HEK293 (cell line): Measurements from ENCODE around the gene SYN1.

ENCODE experiments used
- CTCF ChIA-PET: fragments of 350-600 bp; formaldehyde crosslinking; extraction: SDS; loops from one replicate; lab custom pipeline; 2021; ENCODE audit warnings: antibody characterized with exemption; lab: Yijun Ruan, JAX
- POLR2A ChIA-PET: fragments of 300-600 bp; formaldehyde crosslinking; extraction: SDS; loops from one replicate; lab custom pipeline; 2020; ENCODE audit warnings: antibody characterized with exemption, inconsistent platforms; lab: Yijun Ruan, JAX
- H3K27ac ChIP-seq: fragments of 200-500 bp; sonication (Bioruptor generic); 2 replicates; pipeline ENCODE4 v1.5.1; 2014; ENCODE audit warnings: low read depth, low read length, control low read depth, inconsistent platforms; ENCODE audit errors: extremely low read depth
- H3K36me3 ChIP-seq, 2 experiments: fragments of 200-500 bp in 1 of 2; sonication (Bioruptor generic) in 1 of 2; 1 replicate in 1 of 2; 2 replicates in 1 of 2; pipeline ENCODE4 v1.5.1; 2014 to 2017; ENCODE audit warnings: inconsistent platforms in 2 of 2, low read length in 2 of 2; ENCODE audit not compliant: control insufficient read depth in 2 of 2, insufficient read depth in 1 of 2
- H3K4me1 ChIP-seq: fragments of 200-500 bp; sonication (Bioruptor generic); 2 replicates; pipeline ENCODE4 v1.5.1; 2014; ENCODE audit warnings: mild to moderate bottlenecking, low read length, inconsistent platforms; ENCODE audit not compliant: control insufficient read depth, insufficient read depth
- H3K4me3 ChIP-seq: 2 replicates; pipeline ENCODE4 v1.5.1; 2011; ENCODE audit warnings: low read depth, mild to moderate bottlenecking, control low read depth, low read length, moderate library complexity
- H3K9me3 ChIP-seq: fragments of 200-500 bp; sonication (Bioruptor generic); 2 replicates; pipeline ENCODE4 v1.5.1; 2014; ENCODE audit warnings: low read depth, low read length, inconsistent platforms; ENCODE audit not compliant: control insufficient read depth, insufficient read depth
- KLF8 ChIP-seq: fragments of 450-650 bp; formaldehyde crosslinking; IDR thresholded peaks from 2 replicates; pipeline ENCODE4 v1.5.1; 2016; ENCODE audit warnings: missing biosample characterization, missing genetic modification characterization
- ZBTB7A ChIP-seq: fragments of 450-650 bp; formaldehyde crosslinking; IDR thresholded peaks from 2 replicates; pipeline ENCODE4 v1.5.1; 2016; ENCODE audit warnings: low read depth, missing biosample characterization, missing genetic modification characterization
- ZFP3 ChIP-seq: fragments of 450-650 bp; formaldehyde crosslinking; IDR thresholded peaks from 2 replicates; pipeline ENCODE4 v1.5.1; 2016; ENCODE audit warnings: low read depth, missing biosample characterization, missing genetic modification characterization
- ZIC2 ChIP-seq: fragments of 450-650 bp; formaldehyde crosslinking; IDR thresholded peaks from 2 replicates; pipeline ENCODE4 v1.5.1; 2016; ENCODE audit warnings: missing biosample characterization, missing genetic modification characterization
- ZNF138 ChIP-seq: fragments of 450-650 bp; formaldehyde crosslinking; IDR thresholded peaks from 2 replicates; pipeline ENCODE4 v1.5.1; 2016; ENCODE audit warnings: missing biosample characterization, missing genetic modification characterization, borderline replicate concordance
- ZNF169 ChIP-seq: fragments of 450-650 bp; formaldehyde crosslinking; IDR thresholded peaks from 2 replicates; pipeline ENCODE4 v1.5.1; 2016; ENCODE audit warnings: missing biosample characterization, missing genetic modification characterization
- ZNF175 ChIP-seq: fragments of 450-650 bp; formaldehyde crosslinking; IDR thresholded peaks from 2 replicates; pipeline ENCODE4 v1.5.1; 2016; ENCODE audit warnings: missing biosample characterization, missing genetic modification characterization
- ZNF324 ChIP-seq: fragments of 450-650 bp; formaldehyde crosslinking; IDR thresholded peaks from 2 replicates; pipeline ENCODE4 v1.5.1; 2016; ENCODE audit warnings: missing biosample characterization, missing genetic modification characterization
- ZNF341 ChIP-seq: fragments of 450-650 bp; formaldehyde crosslinking; IDR thresholded peaks from 2 replicates; pipeline ENCODE4; 2016; ENCODE audit warnings: low read depth, missing biosample characterization, missing genetic modification characterization
- ZNF416 ChIP-seq: fragments of 450-650 bp; formaldehyde crosslinking; IDR thresholded peaks from 2 replicates; pipeline ENCODE4 v1.5.1; 2016; ENCODE audit warnings: missing biosample characterization, missing genetic modification characterization
- ZNF555 ChIP-seq: fragments of 450-650 bp; formaldehyde crosslinking; conservative IDR thresholded peaks from 2 replicates; pipeline ENCODE4 v1.5.1; 2017; ENCODE audit warnings: missing biosample characterization, mild to moderate bottlenecking, missing genetic modification characterization, inconsistent platforms
- ZNF571 ChIP-seq: fragments of 450-650 bp; formaldehyde crosslinking; IDR thresholded peaks from 2 replicates; pipeline ENCODE4 v1.5.0; 2017; ENCODE audit warnings: missing biosample characterization, missing genetic modification characterization
- ZNF629 ChIP-seq: fragments of 450-650 bp; formaldehyde crosslinking; IDR thresholded peaks from 2 replicates; pipeline ENCODE4 v1.5.1; 2017; ENCODE audit warnings: missing biosample characterization, missing genetic modification characterization
- ZNF664 ChIP-seq: fragments of 450-650 bp; formaldehyde crosslinking; IDR thresholded peaks from 2 replicates; pipeline ENCODE4 v1.5.1; 2016; ENCODE audit warnings: missing biosample characterization, missing genetic modification characterization
- ZNF791 ChIP-seq: fragments of 450-650 bp; formaldehyde crosslinking; IDR thresholded peaks from 2 replicates; pipeline ENCODE4 v1.5.1; 2016; ENCODE audit warnings: missing biosample characterization, missing genetic modification characterization
- TF ChIP-seq, protein P1 (sequence below): fragments of 450-650 bp; formaldehyde crosslinking; IDR thresholded peaks from 2 replicates; pipeline ENCODE4 v1.5.0; 2017; ENCODE audit warnings: missing biosample characterization, missing genetic modification characterization, borderline replicate concordance
- TF ChIP-seq, protein P2 (sequence below): fragments of 450-650 bp; formaldehyde crosslinking; IDR thresholded peaks from 2 replicates; pipeline ENCODE4 v1.5.1; 2017; ENCODE audit warnings: missing biosample characterization, missing genetic modification characterization
- TF ChIP-seq, protein P3 (sequence below): sonication (generic); formaldehyde crosslinking; IDR thresholded peaks from 2 replicates; pipeline ENCODE4 v1.8.1; 2022; ENCODE audit warnings: mild to moderate bottlenecking, moderate library complexity, missing genetic modification reagents
- TF ChIP-seq, protein P4 (sequence below): fragments of 450-650 bp; IDR thresholded peaks from 2 replicates; pipeline ENCODE4 v1.5.1; 2018; ENCODE audit warnings: missing biosample characterization, mild to moderate bottlenecking, missing genetic modification characterization

Gene SYN1

DNA sequence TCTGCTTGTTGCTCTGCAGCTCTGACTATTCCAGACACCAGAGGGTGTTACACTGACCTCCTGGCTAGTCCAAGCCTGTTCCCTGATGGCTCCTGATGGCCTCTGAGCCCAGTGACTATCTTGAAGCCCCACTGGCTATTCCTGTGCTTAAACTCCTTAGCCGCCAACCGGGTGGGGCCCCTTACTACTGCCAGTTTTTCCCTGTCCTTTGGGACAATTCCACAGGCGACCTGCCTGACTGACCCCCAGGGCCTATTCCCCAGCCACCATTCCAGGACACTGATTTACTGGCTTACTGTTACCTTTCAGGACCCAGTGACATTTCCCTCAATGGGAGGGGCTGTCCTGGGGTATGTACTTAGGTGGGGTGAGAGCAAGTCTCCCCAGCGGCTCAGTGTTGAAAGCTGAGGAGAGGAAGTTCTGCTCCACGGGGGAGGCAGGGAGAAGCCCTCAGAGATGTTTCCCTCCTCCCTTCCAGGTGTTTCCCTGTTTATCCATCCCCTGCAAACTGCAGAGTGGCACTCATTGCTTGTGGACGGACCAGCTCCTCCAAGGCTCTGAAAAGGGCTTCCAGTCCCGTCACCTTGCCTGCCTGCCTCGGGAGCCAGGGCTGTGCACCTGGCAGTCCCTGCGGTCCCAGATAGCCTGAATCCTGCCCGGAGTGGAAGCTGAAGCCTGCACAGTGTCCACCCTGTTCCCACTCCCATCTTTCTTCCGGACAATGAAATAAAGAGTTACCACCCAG, 33.4 kb downstream of the SYN1 start:
- TF ChIP-seq ZNF175 (tag by site-specific recombination) = no peak
- TF ChIP-seq, protein P1, sequence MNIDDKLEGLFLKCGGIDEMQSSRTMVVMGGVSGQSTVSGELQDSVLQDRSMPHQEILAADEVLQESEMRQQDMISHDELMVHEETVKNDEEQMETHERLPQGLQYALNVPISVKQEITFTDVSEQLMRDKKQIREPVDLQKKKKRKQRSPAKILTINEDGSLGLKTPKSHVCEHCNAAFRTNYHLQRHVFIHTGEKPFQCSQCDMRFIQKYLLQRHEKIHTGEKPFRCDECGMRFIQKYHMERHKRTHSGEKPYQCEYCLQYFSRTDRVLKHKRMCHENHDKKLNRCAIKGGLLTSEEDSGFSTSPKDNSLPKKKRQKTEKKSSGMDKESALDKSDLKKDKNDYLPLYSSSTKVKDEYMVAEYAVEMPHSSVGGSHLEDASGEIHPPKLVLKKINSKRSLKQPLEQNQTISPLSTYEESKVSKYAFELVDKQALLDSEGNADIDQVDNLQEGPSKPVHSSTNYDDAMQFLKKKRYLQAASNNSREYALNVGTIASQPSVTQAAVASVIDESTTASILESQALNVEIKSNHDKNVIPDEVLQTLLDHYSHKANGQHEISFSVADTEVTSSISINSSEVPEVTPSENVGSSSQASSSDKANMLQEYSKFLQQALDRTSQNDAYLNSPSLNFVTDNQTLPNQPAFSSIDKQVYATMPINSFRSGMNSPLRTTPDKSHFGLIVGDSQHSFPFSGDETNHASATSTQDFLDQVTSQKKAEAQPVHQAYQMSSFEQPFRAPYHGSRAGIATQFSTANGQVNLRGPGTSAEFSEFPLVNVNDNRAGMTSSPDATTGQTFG (tag by site-specific recombination) = no peak
- no peak for TF ChIP-seq ZNF629 (tag by site-specific recombination)
- no peak for TF ChIP-seq ZNF664 (tag by site-specific recombination)
- no peaks in the 10 kb centered on the region for H3K9me3 ChIP-seq
- POLR2A ChIA-PET = interaction anchor here (0.8 kb wide), 1 partner anchor 64 kb away, joined by 3 read pairs; the partner anchor contains the start of gene ELK1
- no peak overlapping the region for H3K27ac ChIP-seq
- peaks cover 0 to 33% of the 10 kb centered on the region in 2 experiments; a peak in 1 of 3 replicates for H3K36me3 ChIP-seq
- CTCF ChIA-PET = no interaction called here
- no peak overlapping the region for H3K4me3 ChIP-seq
- no peaks in the 10 kb centered on the region; the same call in 1 of the 2 replicates for H3K4me1 ChIP-seq

DNA sequence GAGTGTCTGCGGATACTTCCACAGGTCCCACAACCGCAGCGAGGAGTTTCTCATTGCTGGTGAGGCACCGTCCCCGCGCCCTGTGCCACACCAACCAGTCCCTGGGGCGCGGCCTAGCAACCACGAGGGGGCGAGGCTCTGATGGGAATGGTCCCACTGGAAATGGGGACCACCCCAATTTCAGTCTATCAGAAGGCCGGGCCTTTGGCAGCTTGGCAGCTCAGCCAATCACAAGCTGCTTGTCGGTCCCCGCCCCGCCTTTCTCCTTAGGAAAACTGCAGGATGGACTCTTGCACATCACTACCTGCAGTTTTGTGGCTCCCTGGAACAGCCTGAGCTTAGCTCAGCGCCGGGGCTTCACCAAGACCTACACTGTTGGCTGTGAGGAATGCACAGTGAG, 34.4 kb downstream of the SYN1 start:
- Histone ChIP-seq H3K36me3 (peaks cover 0 to 33% of the 10 kb centered on the region in 2 experiments; a peak in 1 of 3 replicates), H3K4me3 (no peak overlapping the region), H3K27ac (no peak overlapping the region), H3K4me1 (no peaks in the 10 kb centered on the region; the same call in 1 of the 2 replicates), H3K9me3 (no peaks in the 10 kb centered on the region)
- TF ChIP-seq KLF8 (tag by site-specific recombination) (no peak), ZIC2 (tag by site-specific recombination) (no peak), ZNF138 (no peak), ZNF571 (tag by site-specific recombination) (no peak), ZNF341 (no peak), ZFP3 (tag by site-specific recombination) (no peak), ZBTB7A (tag by site-specific recombination) (no peak), ZNF791 (tag by site-specific recombination) (no peak), ZNF169 (no peak), ZNF324 (tag by site-specific recombination) (no peak), ZNF555 (no peak), ZNF416 (tag by site-specific recombination) (no peak)
- TF ChIP-seq, protein P2, sequence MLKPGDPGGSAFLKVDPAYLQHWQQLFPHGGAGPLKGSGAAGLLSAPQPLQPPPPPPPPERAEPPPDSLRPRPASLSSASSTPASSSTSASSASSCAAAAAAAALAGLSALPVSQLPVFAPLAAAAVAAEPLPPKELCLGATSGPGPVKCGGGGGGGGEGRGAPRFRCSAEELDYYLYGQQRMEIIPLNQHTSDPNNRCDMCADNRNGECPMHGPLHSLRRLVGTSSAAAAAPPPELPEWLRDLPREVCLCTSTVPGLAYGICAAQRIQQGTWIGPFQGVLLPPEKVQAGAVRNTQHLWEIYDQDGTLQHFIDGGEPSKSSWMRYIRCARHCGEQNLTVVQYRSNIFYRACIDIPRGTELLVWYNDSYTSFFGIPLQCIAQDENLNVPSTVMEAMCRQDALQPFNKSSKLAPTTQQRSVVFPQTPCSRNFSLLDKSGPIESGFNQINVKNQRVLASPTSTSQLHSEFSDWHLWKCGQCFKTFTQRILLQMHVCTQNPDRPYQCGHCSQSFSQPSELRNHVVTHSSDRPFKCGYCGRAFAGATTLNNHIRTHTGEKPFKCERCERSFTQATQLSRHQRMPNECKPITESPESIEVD (tag by site-specific recombination) = no peak
- TF ChIP-seq, protein P3, sequence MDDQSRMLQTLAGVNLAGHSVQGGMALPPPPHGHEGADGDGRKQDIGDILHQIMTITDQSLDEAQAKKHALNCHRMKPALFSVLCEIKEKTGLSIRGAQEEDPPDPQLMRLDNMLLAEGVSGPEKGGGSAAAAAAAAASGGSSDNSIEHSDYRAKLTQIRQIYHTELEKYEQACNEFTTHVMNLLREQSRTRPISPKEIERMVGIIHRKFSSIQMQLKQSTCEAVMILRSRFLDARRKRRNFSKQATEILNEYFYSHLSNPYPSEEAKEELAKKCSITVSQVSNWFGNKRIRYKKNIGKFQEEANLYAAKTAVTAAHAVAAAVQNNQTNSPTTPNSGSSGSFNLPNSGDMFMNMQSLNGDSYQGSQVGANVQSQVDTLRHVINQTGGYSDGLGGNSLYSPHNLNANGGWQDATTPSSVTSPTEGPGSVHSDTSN = no peak
- TF ChIP-seq, protein P4, sequence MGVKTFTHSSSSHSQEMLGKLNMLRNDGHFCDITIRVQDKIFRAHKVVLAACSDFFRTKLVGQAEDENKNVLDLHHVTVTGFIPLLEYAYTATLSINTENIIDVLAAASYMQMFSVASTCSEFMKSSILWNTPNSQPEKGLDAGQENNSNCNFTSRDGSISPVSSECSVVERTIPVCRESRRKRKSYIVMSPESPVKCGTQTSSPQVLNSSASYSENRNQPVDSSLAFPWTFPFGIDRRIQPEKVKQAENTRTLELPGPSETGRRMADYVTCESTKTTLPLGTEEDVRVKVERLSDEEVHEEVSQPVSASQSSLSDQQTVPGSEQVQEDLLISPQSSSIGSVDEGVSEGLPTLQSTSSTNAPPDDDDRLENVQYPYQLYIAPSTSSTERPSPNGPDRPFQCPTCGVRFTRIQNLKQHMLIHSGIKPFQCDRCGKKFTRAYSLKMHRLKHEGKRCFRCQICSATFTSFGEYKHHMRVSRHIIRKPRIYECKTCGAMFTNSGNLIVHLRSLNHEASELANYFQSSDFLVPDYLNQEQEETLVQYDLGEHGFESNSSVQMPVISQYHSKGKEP = no peak
- POLR2A ChIA-PET = interaction anchor here (0.8 kb wide), 1 partner anchor 65 kb away, joined by 3 read pairs; the partner anchor contains the start of gene ELK1
- CTCF ChIA-PET = no interaction called here
